ENCODE results near the gene RRAGB.
"Not testable (repeated sequence)": the region's sequence is repeated elsewhere in the genome, so short reads cannot be mapped to it uniquely, and the experiment has no call there.

DNA sequence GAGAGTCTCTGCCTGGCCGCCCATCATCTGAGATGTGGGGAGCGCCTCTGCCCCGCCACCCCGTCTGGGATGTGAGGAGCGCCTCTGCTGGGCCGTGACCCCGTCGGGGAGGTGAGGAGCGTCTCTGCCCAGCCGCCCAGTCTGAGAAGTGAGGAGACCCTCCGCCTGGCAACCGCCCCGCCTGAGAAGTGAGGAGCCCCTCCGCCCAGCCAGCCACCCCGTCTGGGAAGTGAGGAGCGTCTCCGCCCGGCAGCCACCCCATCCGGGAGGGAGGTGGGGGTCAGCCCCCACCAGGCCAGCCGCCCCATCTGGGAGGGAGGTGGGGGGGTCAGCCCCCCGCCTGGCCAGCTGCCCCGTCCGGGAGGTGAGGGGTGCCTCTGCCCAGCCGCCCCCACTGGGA is 30.9 kb downstream of the RRAGB start:
- TF ChIP-seq, protein P1, sequence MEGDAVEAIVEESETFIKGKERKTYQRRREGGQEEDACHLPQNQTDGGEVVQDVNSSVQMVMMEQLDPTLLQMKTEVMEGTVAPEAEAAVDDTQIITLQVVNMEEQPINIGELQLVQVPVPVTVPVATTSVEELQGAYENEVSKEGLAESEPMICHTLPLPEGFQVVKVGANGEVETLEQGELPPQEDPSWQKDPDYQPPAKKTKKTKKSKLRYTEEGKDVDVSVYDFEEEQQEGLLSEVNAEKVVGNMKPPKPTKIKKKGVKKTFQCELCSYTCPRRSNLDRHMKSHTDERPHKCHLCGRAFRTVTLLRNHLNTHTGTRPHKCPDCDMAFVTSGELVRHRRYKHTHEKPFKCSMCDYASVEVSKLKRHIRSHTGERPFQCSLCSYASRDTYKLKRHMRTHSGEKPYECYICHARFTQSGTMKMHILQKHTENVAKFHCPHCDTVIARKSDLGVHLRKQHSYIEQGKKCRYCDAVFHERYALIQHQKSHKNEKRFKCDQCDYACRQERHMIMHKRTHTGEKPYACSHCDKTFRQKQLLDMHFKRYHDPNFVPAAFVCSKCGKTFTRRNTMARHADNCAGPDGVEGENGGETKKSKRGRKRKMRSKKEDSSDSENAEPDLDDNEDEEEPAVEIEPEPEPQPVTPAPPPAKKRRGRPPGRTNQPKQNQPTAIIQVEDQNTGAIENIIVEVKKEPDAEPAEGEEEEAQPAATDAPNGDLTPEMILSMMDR (conservative IDR thresholded peaks at IDR 0.05; ENCODE audit: low read depth, low read length), result not testable (repeated sequence)
- TF ChIP-seq POLR2A (IDR thresholded peaks at IDR 0.05; ENCODE audit: low read depth, low read length); RFX5 (IDR thresholded peaks at IDR 0.05; ENCODE audit: low read depth, low read length); CEBPB (IDR thresholded peaks at IDR 0.05; ENCODE audit: low read depth, low read length); MAZ (IDR thresholded peaks at IDR 0.05; ENCODE audit: borderline replicate concordance, low read depth, low read length): not testable (repeated sequence)
